ENCODE results near the gene RIPOR3.
"Not testable (repeated sequence)": the region's sequence is repeated elsewhere in the genome, so short reads cannot be mapped to it uniquely, and the experiment has no call there.

The RIPOR3 gene

DNA sequence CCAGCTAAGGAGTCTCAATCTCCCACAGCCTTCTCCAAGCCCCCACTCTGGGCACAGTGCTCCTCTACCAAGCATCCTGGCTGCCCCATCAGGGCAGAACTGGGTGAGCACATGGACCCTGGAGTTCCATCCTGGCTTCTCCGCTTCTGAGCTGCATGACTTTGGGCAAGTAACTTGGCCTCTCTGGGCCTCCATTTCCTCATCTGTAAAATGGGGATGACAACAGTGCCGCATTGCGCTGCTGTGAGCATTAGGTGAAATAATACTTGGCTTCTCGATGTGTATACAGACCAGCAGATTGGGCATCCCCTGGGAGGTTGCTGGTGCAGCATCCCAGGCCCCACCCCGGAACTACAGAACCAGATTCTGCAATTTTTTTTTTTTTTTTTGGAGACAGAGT, 8.3 kb upstream of the RIPOR3 start:
- Histone ChIP-seq H3K36me3 (ENCODE audit: insufficient read depth, low read length) (no peaks in the 10 kb centered on the region), H2AFZ (ENCODE audit: low read length, unreplicated experiment) (no peak overlapping the region), H3K4me1 (ENCODE audit: control insufficient read depth, insufficient read depth, low read length, unreplicated experiment) (peaks cover 10% of the 10 kb centered on the region), H3K27ac (ENCODE audit: low read depth, low read length) (no peak overlapping the region), H3K27me3 (ENCODE audit: insufficient read depth, low read length) (no peaks in the 10 kb centered on the region), H3K79me2 (ENCODE audit: control insufficient read depth, insufficient read depth, low read length, unreplicated experiment) (no peaks in the 10 kb centered on the region), H3K4me3 (ENCODE audit: low read depth, low read length) (no peak overlapping the region)

GRCh38 chr20:50698255-50698654, 6.9 kb upstream of the RIPOR3 start:
- not testable (repeated sequence) for H3K27ac ChIP-seq (ENCODE audit: low read depth, low read length); H3K4me3 ChIP-seq (ENCODE audit: low read depth, low read length); H3K27me3 ChIP-seq (ENCODE audit: insufficient read depth, low read length); H2AFZ ChIP-seq (ENCODE audit: low read length, unreplicated experiment); H3K79me2 ChIP-seq (ENCODE audit: control insufficient read depth, insufficient read depth, low read length, unreplicated experiment); H3K36me3 ChIP-seq (ENCODE audit: insufficient read depth, low read length)
- peaks cover 14% of the 10 kb centered on the region for H3K4me1 ChIP-seq (ENCODE audit: control insufficient read depth, insufficient read depth, low read length, unreplicated experiment)

- Histone ChIP-seq H3K36me3 (ENCODE audit: insufficient read depth, low read length) (no peaks in the 10 kb centered on the region), H3K4me3 (ENCODE audit: low read depth, low read length) (no peak overlapping the region), H2AFZ (ENCODE audit: low read length, unreplicated experiment) (peak overlapping the region; percentile 3), H3K4me1 (ENCODE audit: control insufficient read depth, insufficient read depth, low read length, unreplicated experiment) (peaks cover 14% of the 10 kb centered on the region), H3K79me2 (ENCODE audit: control insufficient read depth, insufficient read depth, low read length, unreplicated experiment) (no peaks in the 10 kb centered on the region), H3K27me3 (ENCODE audit: insufficient read depth, low read length) (peaks cover 4% of the 10 kb centered on the region; the same call in 1 of the 2 replicates), H3K27ac (ENCODE audit: low read depth, low read length) (no peak overlapping the region)
Observed at GRCh38 chr20:50695135-50695872, 4.0 kb upstream of the RIPOR3 start.

GRCh38 chr20:50694379-50695134, 3.2 kb upstream of the RIPOR3 start:
- Histone ChIP-seq H3K4me1 (ENCODE audit: control insufficient read depth, insufficient read depth, low read length, unreplicated experiment) (peaks cover 14% of the 10 kb centered on the region), H3K79me2 (ENCODE audit: control insufficient read depth, insufficient read depth, low read length, unreplicated experiment) (no peaks in the 10 kb centered on the region), H3K27me3 (ENCODE audit: insufficient read depth, low read length) (peaks cover 4% of the 10 kb centered on the region; the same call in 1 of the 2 replicates), H3K27ac (ENCODE audit: low read depth, low read length) (no peak overlapping the region), H2AFZ (ENCODE audit: low read length, unreplicated experiment) (no peak overlapping the region), H3K4me3 (ENCODE audit: low read depth, low read length) (no peak overlapping the region), H3K36me3 (ENCODE audit: insufficient read depth, low read length) (no peaks in the 10 kb centered on the region)

DNA sequence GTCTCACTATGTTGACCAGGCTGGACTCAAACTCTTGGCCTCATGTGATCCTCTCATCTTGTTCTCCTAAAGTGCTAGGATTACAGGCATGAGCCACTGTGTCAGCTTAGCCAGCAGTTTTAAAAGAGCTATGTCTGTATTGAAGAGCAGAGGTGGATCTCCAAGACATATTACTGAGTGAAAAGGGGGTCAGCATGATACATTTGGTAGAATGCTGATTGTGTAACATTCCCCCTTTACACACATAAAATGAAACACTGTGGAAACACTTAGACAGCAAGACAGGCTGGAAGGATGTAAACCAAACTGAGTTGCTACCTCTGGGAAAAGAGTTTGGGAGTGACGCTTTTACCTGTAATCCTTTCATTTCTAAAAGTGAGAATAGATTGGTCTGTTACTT, 1.7 kb upstream of the RIPOR3 start:
- H3K79me2 ChIP-seq (ENCODE audit: control insufficient read depth, insufficient read depth, low read length, unreplicated experiment), result no peaks in the 10 kb centered on the region
- H3K36me3 ChIP-seq (ENCODE audit: insufficient read depth, low read length), result no peaks in the 10 kb centered on the region
- no peak overlapping the region for H3K27ac ChIP-seq (ENCODE audit: low read depth, low read length)
- peaks cover 4% of the 10 kb centered on the region; the same call in 1 of the 2 replicates for H3K27me3 ChIP-seq (ENCODE audit: insufficient read depth, low read length)
- no peak overlapping the region for H3K4me3 ChIP-seq (ENCODE audit: low read depth, low read length)
- peaks cover 14% of the 10 kb centered on the region for H3K4me1 ChIP-seq (ENCODE audit: control insufficient read depth, insufficient read depth, low read length, unreplicated experiment)
- H2AFZ ChIP-seq (ENCODE audit: low read length, unreplicated experiment), result no peak overlapping the region

GRCh38 chr20:50692552-50692933, 1.2 kb upstream of the RIPOR3 start:
- Histone ChIP-seq H3K79me2 (ENCODE audit: control insufficient read depth, insufficient read depth, low read length, unreplicated experiment) (no peaks in the 10 kb centered on the region), H3K27me3 (ENCODE audit: insufficient read depth, low read length) (peaks cover 4% of the 10 kb centered on the region; the same call in 1 of the 2 replicates), H3K27ac (ENCODE audit: low read depth, low read length) (no peak overlapping the region), H3K4me1 (ENCODE audit: control insufficient read depth, insufficient read depth, low read length, unreplicated experiment) (peaks cover 14% of the 10 kb centered on the region), H3K36me3 (ENCODE audit: insufficient read depth, low read length) (no peaks in the 10 kb centered on the region), H3K4me3 (ENCODE audit: low read depth, low read length) (no peak overlapping the region), H2AFZ (ENCODE audit: low read length, unreplicated experiment) (no peak overlapping the region)

GRCh38 chr20:50691573-50692551, 520 bp upstream of the RIPOR3 start:
- Histone ChIP-seq H3K79me2 (ENCODE audit: control insufficient read depth, insufficient read depth, low read length, unreplicated experiment) (no peaks in the 10 kb centered on the region), H2AFZ (ENCODE audit: low read length, unreplicated experiment) (peak overlapping the region; percentile 13), H3K36me3 (ENCODE audit: insufficient read depth, low read length) (no peaks in the 10 kb centered on the region), H3K27ac (ENCODE audit: low read depth, low read length) (no peak overlapping the region), H3K27me3 (ENCODE audit: insufficient read depth, low read length) (peaks cover 4% of the 10 kb centered on the region; the same call in 1 of the 2 replicates), H3K4me1 (ENCODE audit: control insufficient read depth, insufficient read depth, low read length, unreplicated experiment) (peaks cover 14% of the 10 kb centered on the region), H3K4me3 (ENCODE audit: low read depth, low read length) (peak overlapping the region; percentile 57)

- peaks cover 4% of the 10 kb centered on the region; the same call in 1 of the 2 replicates for H3K27me3 ChIP-seq (ENCODE audit: insufficient read depth, low read length)
- no peak overlapping the region for H2AFZ ChIP-seq (ENCODE audit: low read length, unreplicated experiment)
- H3K79me2 ChIP-seq (ENCODE audit: control insufficient read depth, insufficient read depth, low read length, unreplicated experiment), result no peaks in the 10 kb centered on the region
- H3K4me3 ChIP-seq (ENCODE audit: low read depth, low read length), result no peak overlapping the region
- no peaks in the 10 kb centered on the region for H3K36me3 ChIP-seq (ENCODE audit: insufficient read depth, low read length)
- H3K4me1 ChIP-seq (ENCODE audit: control insufficient read depth, insufficient read depth, low read length, unreplicated experiment), result peaks cover 8% of the 10 kb centered on the region
- no peak overlapping the region for H3K27ac ChIP-seq (ENCODE audit: low read depth, low read length)
Observed at GRCh38 chr20:50689864-50690649, 1.3 kb downstream of the RIPOR3 start.

DNA sequence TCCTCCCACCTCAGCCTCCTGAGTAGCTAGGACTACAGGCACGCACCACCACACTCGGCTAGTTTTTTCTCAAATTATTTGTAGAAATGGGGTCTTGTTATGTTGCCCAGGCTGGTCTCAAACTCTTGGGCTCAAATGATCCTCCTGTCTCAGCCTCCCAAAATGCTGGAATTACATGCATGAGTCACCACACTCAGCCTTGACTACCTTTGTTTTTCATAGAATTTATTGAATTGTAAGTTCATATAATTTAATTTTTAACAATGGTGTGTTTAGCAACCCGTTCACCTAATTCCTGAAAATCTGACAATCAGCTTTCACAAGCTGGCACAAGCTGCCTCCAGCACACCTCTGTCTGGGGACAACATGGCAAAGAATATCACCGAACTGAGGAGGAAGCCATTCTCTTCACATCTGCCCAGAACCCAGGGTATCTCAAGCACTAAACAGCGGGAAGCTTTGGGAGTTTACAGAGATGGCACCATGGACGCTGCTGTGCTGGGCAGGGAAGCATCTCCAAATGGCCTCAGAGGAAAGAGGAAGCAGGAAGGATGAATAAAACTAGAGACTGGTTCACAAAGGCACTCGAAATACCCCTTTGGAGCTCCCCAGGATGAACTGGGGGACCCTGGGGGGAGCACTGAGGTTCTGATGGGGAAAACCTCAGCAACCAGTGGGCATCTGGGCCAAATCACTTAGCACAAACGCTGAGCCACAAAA, 2.9 kb downstream of the RIPOR3 start:
- Histone ChIP-seq H3K79me2 (ENCODE audit: control insufficient read depth, insufficient read depth, low read length, unreplicated experiment) (no peaks in the 10 kb centered on the region), H2AFZ (ENCODE audit: low read length, unreplicated experiment) (no peak overlapping the region), H3K4me3 (ENCODE audit: low read depth, low read length) (no peak overlapping the region), H3K36me3 (ENCODE audit: insufficient read depth, low read length) (no peaks in the 10 kb centered on the region), H3K27me3 (ENCODE audit: insufficient read depth, low read length) (peaks cover 4% of the 10 kb centered on the region; the same call in 1 of the 2 replicates), H3K4me1 (ENCODE audit: control insufficient read depth, insufficient read depth, low read length, unreplicated experiment) (no peaks in the 10 kb centered on the region), H3K27ac (ENCODE audit: low read depth, low read length) (no peak overlapping the region)

Data from ACC112 (cell line).